Omental fat pad (tissue), 4 donors: ENCODE measurements around the gene PRCP. TPM values are rescaled to one million over a fixed set of nuclear protein-coding genes. Genes with fewer than 3 reads are reported as not detected.

Experiments
- ATAC-seq: fragments of 150-250 bp; one replicate; pipeline ENCODE4 v1.9.1; 2016; ENCODE audit warnings: mild to moderate bottlenecking, moderate library complexity; ENCODE audit not compliant: low FRiP score
- DNase-seq: peaks from one replicate; pipeline ENCODE4 v3.0.0-alpha.2; 2019; ENCODE audit warnings: low spot score
- CTCF ChIP-seq, 3 donors: fragments of 450-650 bp; IDR thresholded peaks; one replicate each; pipeline ENCODE4 v1.5.1; 2016 to 2017; ENCODE audit warnings: antibody characterized with exemption in 3 of 3, mild to moderate bottlenecking in 3 of 3, moderate library complexity in 2 of 3
- total RNA-seq, 4 donors: library from RNA; depleted of rRNA; stranded (reverse); fragments of >200 nt; gene quantifications; one replicate each; pipeline ENCODE4 v1.1.0, GENCODE V29; 2016

Gene PRCP
- total RNA-seq, 4 donors from 2014 or later, result 59.6 to 82.4 (median 68.8) TPM

GRCh38 chr11:82796998-82797961, 103.0 kb downstream of the PRCP start:
- DNase-seq (no peak), ATAC-seq (no peak)
- TF ChIP-seq CTCF (IDR thresholded peaks at IDR 0.05), result no peak

GRCh38 chr11:82794490-82794889, 105.7 kb downstream of the PRCP start:
- no peak for ATAC-seq
- no peak for TF ChIP-seq CTCF (IDR thresholded peaks at IDR 0.05)
- DNase-seq, result no peak

GRCh38 chr11:82792822-82793569, 107.2 kb downstream of the PRCP start:
- DNase-seq (no peak), ATAC-seq (no peak)
- TF ChIP-seq CTCF (IDR thresholded peaks at IDR 0.05), result no peak

- no peak for TF ChIP-seq CTCF (IDR thresholded peaks at IDR 0.05)
- ATAC-seq (no peak), DNase-seq (no peak)
These were observed 107.9 kb downstream of the PRCP start for GRCh38 chr11:82792319-82792718.

GRCh38 chr11:82791779-82792178, 108.5 kb downstream of the PRCP start:
- no peak for DNase-seq
- ATAC-seq, result no peak
- no peak for TF ChIP-seq CTCF (IDR thresholded peaks at IDR 0.05)

- DNase-seq, result no peak
- TF ChIP-seq CTCF (IDR thresholded peaks at IDR 0.05), result no peak
- peak; percentile 44 for ATAC-seq
These were observed 109.3 kb downstream of the PRCP start for GRCh38 chr11:82790723-82791484.
